Uterus (tissue), 2 donors: ENCODE measurements around the gene TMCO6.

ENCODE experiments used
- CTCF ChIP-seq, 4 experiments: fragments of 200-600 bp in 2 of 4; fragments of 450-650 bp in 2 of 4; sonication (generic) in 2 of 4; IDR thresholded peaks; one replicate each; pipeline ENCODE4 v1.5.1; 2016 to 2019; ENCODE audit warnings: antibody characterized with exemption in 4 of 4, mild to moderate bottlenecking in 2 of 4, moderate library complexity in 1 of 4
- POLR2A ChIP-seq, 2 donors: fragments of 450-650 bp; IDR thresholded peaks; one replicate each; pipeline ENCODE4 v1.6.1; 2016; ENCODE audit warnings: antibody characterized with exemption in 2 of 2, mild to moderate bottlenecking in 1 of 2, moderate library complexity in 1 of 2

DNA sequence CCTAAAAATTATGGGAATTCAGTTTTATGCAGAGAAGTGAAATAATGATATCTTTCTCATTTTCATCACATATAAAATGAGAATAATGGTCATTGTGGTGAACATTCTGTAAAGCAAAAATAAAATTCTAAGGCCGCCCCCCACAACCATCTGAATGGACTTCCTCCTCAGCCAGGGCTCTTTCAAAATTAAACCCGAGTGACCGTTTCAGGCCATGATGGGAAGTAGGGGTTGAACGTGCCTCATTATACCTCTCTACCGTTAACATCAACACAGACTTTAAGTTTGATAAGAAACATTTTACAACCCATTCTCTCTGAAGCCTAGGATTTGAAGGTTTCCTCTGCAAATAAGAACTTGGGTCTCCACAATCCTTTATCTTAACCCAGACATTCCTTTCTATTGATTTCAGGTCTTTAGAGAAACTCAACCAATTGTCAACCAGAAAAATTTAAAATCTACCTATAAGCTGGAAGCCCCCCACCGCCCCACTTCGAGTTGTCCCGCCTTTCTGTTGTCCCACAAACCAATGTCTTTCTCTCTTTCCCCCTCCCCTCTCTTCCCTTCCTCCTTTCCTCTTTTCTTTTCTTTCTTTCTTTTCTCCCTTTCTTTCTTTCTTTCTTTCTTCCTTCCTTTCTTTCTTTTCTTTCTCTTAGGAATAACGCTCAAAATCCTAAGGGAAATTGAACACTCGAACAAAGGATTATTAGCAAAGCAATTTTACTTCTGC is 1.7 kb upstream of the TMCO6 start:
- no peak for TF ChIP-seq CTCF (IDR thresholded peaks at IDR 0.05)
- TF ChIP-seq POLR2A (IDR thresholded peaks at IDR 0.05): no peak
